Measurements from ENCODE around the gene SLC6A9. TPM values are rescaled to one million over a fixed set of nuclear protein-coding genes. Genes with fewer than 3 reads are reported as not detected.
A peak's percentile ranks its signal among the peaks of the same experiment; 100 is the strongest.

Gene SLC6A9
- total RNA-seq, 1 donor from 2014 or later: 4.7 TPM

GRCh38 chr1:44040846-44041245 is 9.6 kb upstream of the SLC6A9 start:
- no peak for TF ChIP-seq CTCF (IDR thresholded peaks at IDR 0.05)
- Histone ChIP-seq H3K4me1 (peaks cover 10 to 13% of the 10 kb centered on the region in 2 donors), H3K9me3 (no peaks in the 10 kb centered on the region), H3K27ac (no peak overlapping the region), H3K36me3 (no peaks in the 10 kb centered on the region), H3K27me3 (no peaks in the 10 kb centered on the region), H3K4me3 (no peak overlapping the region)
- no peak for DNase-seq (ENCODE audit: low spot score in 2 of 2)
- intact Hi-C loops (cut with DNase I): no loop called here

- no peak for TF ChIP-seq CTCF (IDR thresholded peaks at IDR 0.05)
- intact Hi-C loops (cut with DNase I): no loop called here
Measured at GRCh38 chr1:44040418-44040817, 9.2 kb upstream of the SLC6A9 start.

GRCh38 chr1:44038876-44039657 is 7.8 kb upstream of the SLC6A9 start:
- intact Hi-C loops (cut with DNase I): loop anchor here (5.0 to 10.0 kb wide), 2 partner anchors 277 to 504 kb away; partner anchors contain the start of gene PTPRF
- no peaks in the 10 kb centered on the region for H3K27me3 ChIP-seq
- no peak overlapping the region for H3K4me3 ChIP-seq
- no peaks in the 10 kb centered on the region for H3K36me3 ChIP-seq
- no peak for DNase-seq (ENCODE audit: low spot score in 2 of 2)
- H3K4me1 ChIP-seq: peaks cover 17 to 22% of the 10 kb centered on the region in 2 donors
- no peak for TF ChIP-seq CTCF (IDR thresholded peaks at IDR 0.05)
- H3K27ac ChIP-seq: no peak overlapping the region
- H3K9me3 ChIP-seq: no peaks in the 10 kb centered on the region

More at GRCh38 chr1:44040418-44040817, 9.2 kb upstream of the SLC6A9 start:
- H3K27ac ChIP-seq: no peak overlapping the region
- no peak for DNase-seq (ENCODE audit: low spot score in 2 of 2)
- H3K4me1 ChIP-seq: peaks cover 14 to 17% of the 10 kb centered on the region in 2 donors
- no peak overlapping the region for H3K4me3 ChIP-seq
- H3K9me3 ChIP-seq: no peaks in the 10 kb centered on the region
- H3K27me3 ChIP-seq: no peaks in the 10 kb centered on the region
- no peaks in the 10 kb centered on the region for H3K36me3 ChIP-seq

GRCh38 chr1:44037154-44037553 is 5.9 kb upstream of the SLC6A9 start:
- no peaks in the 10 kb centered on the region for H3K27me3 ChIP-seq
- no peak overlapping the region for H3K4me3 ChIP-seq
- no peaks in the 10 kb centered on the region for H3K36me3 ChIP-seq
- H3K4me1 ChIP-seq: peaks cover 17 to 22% of the 10 kb centered on the region in 2 donors
- H3K27ac ChIP-seq: peak overlapping the region in 1 of 2 donors; percentile 73
- no peak for TF ChIP-seq CTCF (IDR thresholded peaks at IDR 0.05)
- DNase-seq (ENCODE audit: low spot score in 2 of 2): no peak
- H3K9me3 ChIP-seq: no peaks in the 10 kb centered on the region
- intact Hi-C loops (cut with DNase I): loop anchor here (5.0 to 10.0 kb wide), 2 partner anchors 275 to 502 kb away; partner anchors contain the start of gene PTPRF

GRCh38 chr1:44036409-44037139 is 5.3 kb upstream of the SLC6A9 start:
- intact Hi-C loops (cut with DNase I): loop anchor here (1.0 to 10.0 kb wide), 3 partner anchors 31 to 502 kb away; partner anchors contain the start of gene PTPRF
- DNase-seq (ENCODE audit: low spot score in 2 of 2): peak in 1 of 2 donors; percentile 86
- no peak overlapping the region for H3K4me3 ChIP-seq
- H3K27ac ChIP-seq: peak overlapping the region; percentile 73 to 83
- TF ChIP-seq CTCF (IDR thresholded peaks at IDR 0.05): peak; percentile 73 to 86 (median 84)
- no peaks in the 10 kb centered on the region for H3K36me3 ChIP-seq
- H3K4me1 ChIP-seq: peaks cover 17 to 27% of the 10 kb centered on the region in 2 donors
- H3K27me3 ChIP-seq: no peaks in the 10 kb centered on the region
- H3K9me3 ChIP-seq: no peaks in the 10 kb centered on the region
